ENCODE measurements around the gene KIAA0513. TPM values are rescaled to one million over a fixed set of nuclear protein-coding genes. Genes with fewer than 3 reads are reported as not detected.

KIAA0513 gene
- total RNA-seq, 1 donor from 2014 or later: 4.4 TPM

- DNase-seq (ENCODE audit: low read depth, low spot score): no peak
Observed at GRCh38 chr16:85004587-85005205, 22.9 kb upstream of the KIAA0513 start.

- DNase-seq (ENCODE audit: low read depth, low spot score): no peak
Observed at GRCh38 chr16:85005285-85006069, 22.1 kb upstream of the KIAA0513 start.

- DNase-seq (ENCODE audit: low read depth, low spot score): no peak
Observed at GRCh38 chr16:85006639-85007038, 21.0 kb upstream of the KIAA0513 start.

GRCh38 chr16:85007496-85008214 is 19.9 kb upstream of the KIAA0513 start:
- DNase-seq (ENCODE audit: low read depth, low spot score): no peak

- no peak for DNase-seq (ENCODE audit: low read depth, low spot score)
Observed at GRCh38 chr16:85008271-85008670, 19.3 kb upstream of the KIAA0513 start.

- no peak for DNase-seq (ENCODE audit: low read depth, low spot score)
Observed at GRCh38 chr16:85010446-85010930, 17.1 kb upstream of the KIAA0513 start.

GRCh38 chr16:85010931-85011845 is 16.4 kb upstream of the KIAA0513 start, which contains the start of gene ZDHHC7:
TSS of gene ZDHHC7 (minus strand) at chr16:85011535. CDS start at chr16:84990618, 20,917 bp downstream.
- DNase-seq (ENCODE audit: low read depth, low spot score): peak; percentile 44

- no peak for DNase-seq (ENCODE audit: low read depth, low spot score)
Observed at GRCh38 chr16:85011846-85012284, 15.7 kb upstream of the KIAA0513 start.

GRCh38 chr16:85014311-85014710 is 13.3 kb upstream of the KIAA0513 start:
- DNase-seq (ENCODE audit: low read depth, low spot score): no peak

GRCh38 chr16:85015481-85016187 is 12.0 kb upstream of the KIAA0513 start:
- no peak for DNase-seq (ENCODE audit: low read depth, low spot score)

- no peak for DNase-seq (ENCODE audit: low read depth, low spot score)
Observed at GRCh38 chr16:85017151-85017550, 10.4 kb upstream of the KIAA0513 start.

GRCh38 chr16:85017633-85018032 is 10.0 kb upstream of the KIAA0513 start:
- DNase-seq (ENCODE audit: low read depth, low spot score): no peak

GRCh38 chr16:85018529-85019236 is 8.9 kb upstream of the KIAA0513 start:
- no peak for DNase-seq (ENCODE audit: low read depth, low spot score)

- no peak for DNase-seq (ENCODE audit: low read depth, low spot score)
Observed at GRCh38 chr16:85019659-85020245, 7.8 kb upstream of the KIAA0513 start.

GRCh38 chr16:85025781-85026653 is 1.6 kb upstream of the KIAA0513 start:
- no peak for DNase-seq (ENCODE audit: low read depth, low spot score)

- no peak for DNase-seq (ENCODE audit: low read depth, low spot score)
Observed at GRCh38 chr16:85026703-85027102, 892 bp upstream of the KIAA0513 start.

GRCh38 chr16:85027958-85028684 is 526 bp downstream of the KIAA0513 start:
- DNase-seq (ENCODE audit: low read depth, low spot score): no peak

Measured in pulmonary artery endothelial cell (primary cell).